Colonic mucosa (tissue), 4 donors: ENCODE measurements around the gene MRPS5. TPM values are rescaled to one million over a fixed set of nuclear protein-coding genes. Genes with fewer than 3 reads are reported as not detected.

ENCODE experiments used
- DNase-seq: peaks from one replicate; pipeline ENCODE4 v3.0.0-alpha.2; 2020
- H3K27ac ChIP-seq: fragments of 200-600 bp; one replicate; pipeline ENCODE4 v1.8.0; 2021
- H3K27me3 ChIP-seq: fragments of 200-600 bp; one replicate; pipeline ENCODE4 v1.8.0; 2021
- H3K36me3 ChIP-seq: fragments of 200-600 bp; one replicate; pipeline ENCODE4 v1.8.0; 2021
- H3K4me1 ChIP-seq: fragments of 200-600 bp; one replicate; pipeline ENCODE4 v1.8.0; 2021; ENCODE audit warnings: mild to moderate bottlenecking
- H3K4me3 ChIP-seq: fragments of 200-600 bp; one replicate; pipeline ENCODE4 v1.8.0; 2021
- H3K9ac ChIP-seq, 2 donors: one replicate each; pipeline ENCODE4 v1.7.0; 2013; ENCODE audit warnings: control low read depth in 2 of 2, low read depth in 2 of 2, low read length in 2 of 2
- H3K9me3 ChIP-seq: fragments of 200-600 bp; one replicate; pipeline ENCODE4 v1.8.0; 2021
- CTCF ChIP-seq: fragments of 200-600 bp; IDR thresholded peaks from one replicate; pipeline ENCODE4 v1.8.0; 2022; ENCODE audit warnings: antibody characterized with exemption, mild to moderate bottlenecking
- intact Hi-C: fragments of 100-400 bp; cut with DNase I; formaldehyde crosslinking; loops from one replicate; pipeline ENCODE4 v1.14.1; 2022
- total RNA-seq, 2 donors: library from RNA; stranded (reverse); fragmentation: NEBNext Ultra II Directional in 1 of 2; extraction: Animal tissue kit (Norgen Biotek cat#: 25700) in 1 of 2; gene quantifications; one replicate each; pipeline ENCODE4 v1.2.1, GENCODE V29; 2021
- donor health status: healthy.
- donor health status: DM: no; HTN: no; CAD: no.
- donor health status: DM: no; HTN: no; CAD: no.

The MRPS5 gene
- total RNA-seq, 2 donors from 2014 or later, result 68.8 to 87.3 TPM

- intact Hi-C loops, result no loop called here
- Histone ChIP-seq H3K9me3 (no peaks in the 10 kb centered on the region), H3K9ac (no peak overlapping the region), H3K36me3 (no peaks in the 10 kb centered on the region), H3K4me3 (no peak overlapping the region), H3K27ac (no peak overlapping the region), H3K4me1 (no peaks in the 10 kb centered on the region), H3K27me3 (no peaks in the 10 kb centered on the region)
- no peak for TF ChIP-seq CTCF
- DNase-seq, result no peak
Measured at GRCh38 chr2:95042472-95043271, 78.9 kb downstream of the MRPS5 start.

- TF ChIP-seq CTCF, result no peak
- Histone ChIP-seq H3K36me3 (no peaks in the 10 kb centered on the region), H3K27ac (no peak overlapping the region), H3K9ac (no peak overlapping the region), H3K9me3 (no peaks in the 10 kb centered on the region), H3K4me3 (no peak overlapping the region), H3K4me1 (no peaks in the 10 kb centered on the region), H3K27me3 (no peaks in the 10 kb centered on the region)
- intact Hi-C loops, result no loop called here
- DNase-seq, result no peak
Measured at GRCh38 chr2:95041824-95042442, 79.7 kb downstream of the MRPS5 start.

- no peaks in the 10 kb centered on the region for H3K9me3 ChIP-seq
- no peak for DNase-seq
- intact Hi-C loops, result no loop called here
- no peaks in the 10 kb centered on the region for H3K27me3 ChIP-seq
- no peaks in the 10 kb centered on the region for H3K4me1 ChIP-seq
- TF ChIP-seq CTCF, result no peak
- H3K9ac ChIP-seq, result no peak overlapping the region
- no peak overlapping the region for H3K27ac ChIP-seq
- no peaks in the 10 kb centered on the region for H3K36me3 ChIP-seq
- no peak overlapping the region for H3K4me3 ChIP-seq
Measured at GRCh38 chr2:95041060-95041823, 80.4 kb downstream of the MRPS5 start.

GRCh38 chr2:95040426-95040825 is 81.2 kb downstream of the MRPS5 start:
- no peak for DNase-seq
- intact Hi-C loops, result no loop called here
- H3K27ac ChIP-seq, result no peak overlapping the region

More at GRCh38 chr2:95040426-95040825, 81.2 kb downstream of the MRPS5 start:
- Histone ChIP-seq H3K27me3 (no peaks in the 10 kb centered on the region), H3K9ac (no peak overlapping the region), H3K9me3 (no peaks in the 10 kb centered on the region), H3K4me3 (no peak overlapping the region), H3K4me1 (no peaks in the 10 kb centered on the region), H3K36me3 (no peaks in the 10 kb centered on the region)
- no peak for TF ChIP-seq CTCF
